Keratinocyte (primary cell): ENCODE data around the gene CTNNA3. TPM values are rescaled to one million over a fixed set of nuclear protein-coding genes. Genes with fewer than 3 reads are reported as not detected.

Source experiments
- DNase-seq: peaks from one replicate; pipeline ENCODE4 v3.0.0-alpha.2; 2011; ENCODE audit warnings: low read depth, missing footprints, low spot score
- FAIRE-seq: peaks from 2 replicates; lab custom pipeline; 2011; peaks lifted over from hg19 to GRCh38; lab: Jason Lieb, UNC
- H2AFZ ChIP-seq: 2 replicates; pipeline ENCODE4 v1.6.0; 2012; ENCODE audit warnings: low read length, control low read depth, inconsistent platforms; ENCODE audit not compliant: control insufficient read depth
- H3K27ac ChIP-seq: 2 replicates; pipeline ENCODE4 v1.5.1; 2011; ENCODE audit warnings: low read length; ENCODE audit not compliant: control insufficient read depth, insufficient read depth
- H3K27me3 ChIP-seq: 3 replicates; pipeline ENCODE4 v1.6.0; 2011; ENCODE audit warnings: low read length; ENCODE audit not compliant: control insufficient read depth, insufficient read depth; ENCODE audit errors: extremely low read depth
- H3K36me3 ChIP-seq, 2 experiments: 2 replicates in 1 of 2; 3 replicates in 1 of 2; pipeline ENCODE4 v1.5.1; 2011; ENCODE audit warnings: low read length in 2 of 2, mild to moderate bottlenecking in 1 of 2; ENCODE audit not compliant: control insufficient read depth in 2 of 2, insufficient read depth in 2 of 2; ENCODE audit errors: extremely low read depth in 1 of 2
- H3K4me1 ChIP-seq: 3 replicates; pipeline ENCODE4 v1.5.1; 2011; ENCODE audit warnings: low read length; ENCODE audit not compliant: control insufficient read depth, insufficient read depth; ENCODE audit errors: extremely low read depth
- H3K4me2 ChIP-seq: 3 replicates; pipeline ENCODE4 v1.6.0; 2011; ENCODE audit warnings: low read depth, low read length; ENCODE audit not compliant: control insufficient read depth, insufficient read depth; ENCODE audit errors: extremely low read depth
- H3K4me3 ChIP-seq, 3 experiments: fragments of 200-600 bp in 1 of 3; sonication (generic) in 1 of 3; 2 replicates in 2 of 3; 3 replicates in 1 of 3; pipeline ENCODE4 v1.5.1; 2011 to 2016; ENCODE audit warnings: low read length in 3 of 3, mild to moderate bottlenecking in 3 of 3, control low read depth in 2 of 3, inconsistent platforms in 1 of 3, low read depth in 1 of 3, mixed read lengths in 1 of 3, mixed run types in 1 of 3, moderate library complexity in 1 of 3; ENCODE audit not compliant: control insufficient read depth in 2 of 3, insufficient read depth in 2 of 3; ENCODE audit errors: extremely low read depth in 1 of 3
- H3K79me2 ChIP-seq: 2 replicates; pipeline ENCODE4 v1.6.0; 2012; ENCODE audit warnings: low read length; ENCODE audit not compliant: control insufficient read depth, insufficient read depth
- H3K9ac ChIP-seq: 3 replicates; pipeline ENCODE4 v1.6.0; 2011; ENCODE audit warnings: low read length; ENCODE audit not compliant: control insufficient read depth, insufficient read depth; ENCODE audit errors: extremely low read depth
- H3K9me1 ChIP-seq: 3 replicates; pipeline ENCODE4 v1.6.0; 2011; ENCODE audit warnings: low read length; ENCODE audit not compliant: control insufficient read depth, insufficient read depth; ENCODE audit errors: extremely low read depth
- H3K9me3 ChIP-seq: 2 replicates; pipeline ENCODE4 v1.5.1; 2012; ENCODE audit warnings: low read depth, low read length; ENCODE audit not compliant: control insufficient read depth
- H4K20me1 ChIP-seq: 3 replicates; pipeline ENCODE4 v1.6.0; 2011; ENCODE audit warnings: low read length; ENCODE audit not compliant: control insufficient read depth, insufficient read depth; ENCODE audit errors: extremely low read depth
- CTCF ChIP-seq, 3 experiments: IDR thresholded peaks in 1 of 3; conservative IDR thresholded peaks in 1 of 3; optimal IDR thresholded peaks in 1 of 3; 2 replicates in 2 of 3; 3 replicates in 1 of 3; pipeline versions ENCODE3 to v1.5.1; 2011; ENCODE audit warnings: low read length in 3 of 3, mild to moderate bottlenecking in 3 of 3, moderate library complexity in 2 of 3, control low read depth in 1 of 3, inconsistent platforms in 1 of 3; ENCODE audit not compliant: insufficient read depth in 2 of 3; ENCODE audit errors: extremely low read depth in 1 of 3
- EZH2 ChIP-seq: IDR thresholded peaks from one replicate; pipeline ENCODE4 v1.6.1; 2012; ENCODE audit warnings: inconsistent platforms, mild to moderate bottlenecking, low read length, moderate library complexity
- dilution Hi-C: fragments of 300-500 bp; cut with MboI; formaldehyde crosslinking; loops from one replicate; pipeline ENCODE4 v1.7.0; 2020; ENCODE audit warnings: low sequenced_read_pairs; ENCODE audit not compliant: extremely low pct_ligation_motif_present
- polyA plus RNA-seq, 5 experiments: library from polyadenylated mRNA; depleted of rRNA in 3 of 5; stranded (reverse) in 3 of 5; stranded (forward) in 1 of 5; unstranded in 1 of 5; fragments of >200 nt; gene quantifications; 1 replicate in 1 of 5; 2 replicates in 3 of 5; 3 replicates in 1 of 5; pipeline versions ENCODE4 v1.2.1 to v1.2.3, GENCODE V29; 2011 to 2012; ENCODE audit warnings: missing spikeins in 2 of 5, low read depth in 1 of 5, low replicate concordance in 1 of 5

CTNNA3 gene
- polyA plus RNA-seq, 1 donor (not counting 4 experiments of a cell fraction or from before 2014, with no cell fraction given), result 0.01 TPM

GRCh38 chr10:67261300-67261797 is 434.6 kb downstream of the CTNNA3 start:
- Histone ChIP-seq H3K27me3 (no peaks in the 10 kb centered on the region), H2AFZ (no peak overlapping the region), H3K36me3 (no peaks in the 10 kb centered on the region), H4K20me1 (no peaks in the 10 kb centered on the region), H3K4me3 (no peak overlapping the region), H3K4me1 (no peaks in the 10 kb centered on the region), H3K79me2 (no peaks in the 10 kb centered on the region), H3K4me2 (no peak overlapping the region), H3K9me1 (no peaks in the 10 kb centered on the region), H3K9me3 (no peaks in the 10 kb centered on the region), H3K27ac (no peak overlapping the region), H3K9ac (no peak overlapping the region)
- dilution Hi-C loops, result no loop called here
- TF ChIP-seq CTCF (optimal IDR thresholded peaks at IDR 0.05 in 1 of 3, IDR thresholded peaks at IDR 0.05 in 1 of 3, conservative IDR thresholded peaks at IDR 0.05 in 1 of 3; ENCODE audit: extremely low read depth in 1 of 3, insufficient read depth in 2 of 3, low read length in 3 of 3), result no peak
- no peak for TF ChIP-seq EZH2
- DNase-seq (no peak), FAIRE-seq (no peak)

DNA sequence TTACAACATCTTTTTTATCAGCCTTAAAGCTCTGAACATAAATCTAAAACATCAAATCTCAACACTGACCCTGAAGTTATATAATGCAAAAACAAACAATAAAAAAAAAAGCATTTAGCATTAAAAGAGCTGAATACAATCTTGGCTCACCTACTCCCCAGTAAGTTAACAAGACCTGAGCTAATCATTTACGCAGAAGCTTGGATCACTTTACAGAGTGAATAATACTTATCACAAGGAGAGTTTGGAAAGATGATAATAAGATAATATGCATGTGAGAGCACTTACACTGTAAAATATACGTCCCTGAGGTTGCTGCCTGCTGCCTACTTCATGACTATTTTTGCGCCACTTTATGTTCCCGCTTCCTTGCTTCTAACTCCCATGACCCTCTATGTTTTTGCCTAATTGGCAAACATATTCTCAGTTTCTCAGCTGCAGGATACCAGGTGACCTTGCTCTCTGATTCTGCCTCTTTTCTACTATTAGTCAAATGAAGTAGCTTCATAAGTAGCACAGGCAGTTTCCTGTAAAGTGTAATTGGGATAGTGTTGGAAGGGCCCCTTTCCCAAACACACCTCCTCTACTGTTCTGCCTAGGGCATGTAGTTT is 436.6 kb downstream of the CTNNA3 start:
- H4K20me1 ChIP-seq, result no peaks in the 10 kb centered on the region
- H3K4me3 ChIP-seq, result no peak overlapping the region
- no peaks in the 10 kb centered on the region for H3K27me3 ChIP-seq
- H2AFZ ChIP-seq, result no peak overlapping the region
- DNase-seq (no peak), FAIRE-seq (no peak)
- H3K4me2 ChIP-seq, result no peak overlapping the region
- H3K9me1 ChIP-seq, result no peaks in the 10 kb centered on the region
- H3K4me1 ChIP-seq, result no peaks in the 10 kb centered on the region
- no peaks in the 10 kb centered on the region for H3K9me3 ChIP-seq
- no peaks in the 10 kb centered on the region for H3K36me3 ChIP-seq
- no peak overlapping the region for H3K9ac ChIP-seq
- H3K79me2 ChIP-seq, result no peaks in the 10 kb centered on the region
- H3K27ac ChIP-seq, result no peak overlapping the region
- dilution Hi-C loops, result no loop called here
- no peak for TF ChIP-seq EZH2
- TF ChIP-seq CTCF (optimal IDR thresholded peaks at IDR 0.05 in 1 of 3, IDR thresholded peaks at IDR 0.05 in 1 of 3, conservative IDR thresholded peaks at IDR 0.05 in 1 of 3; ENCODE audit: extremely low read depth in 1 of 3, insufficient read depth in 2 of 3, low read length in 3 of 3), result no peak
